HepG2 (cell line): ENCODE results near the gene DPEP2NB. TPM values are rescaled to one million over a fixed set of nuclear protein-coding genes. Genes with fewer than 3 reads are reported as not detected.

ENCODE experiments used
- ADNP ChIP-seq: sonication (generic); formaldehyde crosslinking; IDR thresholded peaks from 2 replicates; pipeline ENCODE4 v1.4.0; 2020; ENCODE audit warnings: missing genetic modification reagents
- ARNT2 ChIP-seq: sonication (generic); formaldehyde crosslinking; IDR thresholded peaks from 2 replicates; pipeline ENCODE4 v1.8.0; 2022; ENCODE audit warnings: mild to moderate bottlenecking, low read depth, missing genetic modification reagents, moderate library complexity
- BHLHE40 ChIP-seq: IDR thresholded peaks from 2 replicates; pipeline ENCODE4 v1.6.1; 2011; ENCODE audit warnings: low read length, improper control_type of control experiment
- CC2D1A ChIP-seq: sonication (generic); formaldehyde crosslinking; IDR thresholded peaks from 2 replicates; pipeline ENCODE4 v1.8.1; 2023; ENCODE audit warnings: mild to moderate bottlenecking, missing genetic modification reagents
- JUNB ChIP-seq: sonication (generic); formaldehyde crosslinking; IDR thresholded peaks from 2 replicates; pipeline ENCODE4 v1.8.0; 2022; ENCODE audit warnings: missing genetic modification reagents, mild to moderate bottlenecking, borderline replicate concordance
- KDM5A ChIP-seq: fragments of 200-600 bp; sonication (generic); IDR thresholded peaks from 2 replicates; pipeline ENCODE4 v1.7.0; 2018; ENCODE audit warnings: antibody characterized with exemption, mild to moderate bottlenecking, low read length, borderline replicate concordance
- MED8 ChIP-seq: sonication (generic); formaldehyde crosslinking; IDR thresholded peaks from 2 replicates; pipeline ENCODE4 v1.8.1; 2023; ENCODE audit warnings: mild to moderate bottlenecking, missing genetic modification reagents; ENCODE audit not compliant: insufficient replicate concordance
- RCOR2 ChIP-seq: IDR thresholded peaks from 2 replicates; pipeline ENCODE4 v1.6.1; 2016; ENCODE audit warnings: missing biosample characterization, missing genetic modification reagents
- ZBTB1 ChIP-seq: sonication (generic); formaldehyde crosslinking; IDR thresholded peaks from 2 replicates; pipeline ENCODE4 v1.4.0; 2020; ENCODE audit warnings: missing genetic modification reagents, borderline replicate concordance
- ZEB1 ChIP-seq: IDR thresholded peaks from 2 replicates; pipeline ENCODE4 v1.6.1; 2012; ENCODE audit warnings: mild to moderate bottlenecking, low read depth, inconsistent platforms; ENCODE audit not compliant: insufficient replicate concordance
- ZNF317 ChIP-seq: sonication (generic); formaldehyde crosslinking; IDR thresholded peaks from 2 replicates; pipeline ENCODE4 v1.5.0; 2020; ENCODE audit warnings: mild to moderate bottlenecking, missing genetic modification reagents
- ZNF564 ChIP-seq: sonication (generic); formaldehyde crosslinking; IDR thresholded peaks from 2 replicates; pipeline ENCODE4 v1.8.1; 2023; ENCODE audit warnings: mild to moderate bottlenecking, missing genetic modification reagents
- ZNF572 ChIP-seq: sonication (generic); formaldehyde crosslinking; IDR thresholded peaks from 2 replicates; pipeline ENCODE4 v1.5.1; 2020; ENCODE audit warnings: mild to moderate bottlenecking, missing genetic modification reagents
- ZNF709 ChIP-seq: sonication (generic); formaldehyde crosslinking; IDR thresholded peaks from 2 replicates; pipeline ENCODE4 v1.5.0; 2020; ENCODE audit warnings: mild to moderate bottlenecking, missing genetic modification reagents
- polyA plus RNA-seq, 8 experiments: library from polyadenylated mRNA; depleted of rRNA in 3 of 8; stranded (reverse) in 7 of 8; unstranded in 1 of 8; fragments of >200 nt; fragmentation: Illumina TruSeq in 4 of 8; extraction: Trizol in 4 of 8; gene quantifications; 2 replicates each; pipeline versions ENCODE4 v1.2.1 to v1.2.3, GENCODE V29; 2011 to 2016; ENCODE audit warnings: low read depth in 4 of 8, missing spikeins in 1 of 8, mixed read lengths in 1 of 8; ENCODE audit not compliant: insufficient read depth in 1 of 8
- total RNA-seq, 5 experiments: library from RNA; depleted of rRNA; stranded (reverse); fragments of >200 nt; fragmentation: Illumina TruSeq; extraction: Trizol; gene quantifications; 2 replicates each; pipeline ENCODE4 v1.2.3, GENCODE V29; 2016; ENCODE audit warnings: low read depth in 1 of 5
- TF ChIP-seq, protein P1 (sequence below): sonication (generic); formaldehyde crosslinking; IDR thresholded peaks from 2 replicates; pipeline ENCODE4 v1.4.0; 2020; ENCODE audit warnings: missing genetic modification reagents, borderline replicate concordance
- TF ChIP-seq, protein P2 (sequence below): sonication (generic); formaldehyde crosslinking; IDR thresholded peaks from 2 replicates; pipeline ENCODE4 v1.5.0; 2020; ENCODE audit warnings: missing genetic modification reagents, mild to moderate bottlenecking, borderline replicate concordance
- TF ChIP-seq, protein P3 (sequence below): fragments of 450-650 bp; IDR thresholded peaks from 2 replicates; pipeline ENCODE4 v1.6.1; 2017
- TF ChIP-seq, protein P4 (sequence below): sonication (generic); formaldehyde crosslinking; IDR thresholded peaks from 2 replicates; pipeline ENCODE4 v1.5.0; 2020; ENCODE audit warnings: missing genetic modification reagents

DPEP2NB gene
- total and polyA plus RNA-seq, 2 of the 13 experiments (the other 11 are each of a cell fraction or from before 2014, with no cell fraction given), result not detected

DNA sequence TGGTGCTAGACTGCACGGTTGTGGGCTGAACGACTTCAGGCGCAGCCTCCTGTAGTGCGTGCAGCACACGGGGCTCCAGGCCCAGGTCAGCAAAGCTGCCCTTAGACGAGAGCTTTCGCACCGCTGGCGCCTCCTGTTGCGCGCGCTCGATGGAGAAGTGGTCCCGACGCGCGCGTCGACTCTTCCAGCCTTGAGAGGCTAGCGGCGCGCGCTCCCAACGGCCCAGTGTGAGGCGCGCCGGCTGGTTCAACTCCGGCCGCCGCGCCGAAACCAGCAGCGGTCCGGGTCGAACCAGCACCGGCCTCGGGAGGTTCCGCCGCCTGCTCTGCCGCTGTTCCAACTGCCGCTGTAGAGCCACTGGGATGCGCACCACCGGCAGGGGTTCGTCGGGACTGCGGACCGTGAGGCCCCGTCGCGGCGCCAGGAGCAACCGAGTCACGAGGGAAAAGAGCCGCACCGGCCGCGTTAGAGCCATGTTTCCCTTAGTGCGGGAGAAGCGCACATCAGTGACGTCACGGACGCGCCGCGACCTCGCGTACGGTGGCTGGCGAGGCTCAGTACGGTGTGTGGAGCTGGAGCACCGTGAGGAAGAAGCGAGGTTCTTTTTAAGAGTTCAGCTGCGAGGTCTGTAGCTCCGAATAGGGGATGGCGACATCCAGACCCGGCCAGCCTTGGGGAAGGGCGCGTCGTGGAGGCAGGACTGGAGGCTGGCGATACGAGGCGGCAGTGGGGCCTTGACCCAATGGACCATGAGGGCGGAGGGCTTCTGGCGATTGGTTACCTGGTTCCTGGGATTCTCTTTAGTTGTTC lies 7.2 kb upstream of the DPEP2NB start, which contains the start of the genes DDX28 and DUS2 (continued):
- TF ChIP-seq ZNF564 (CRISPR knock-in tag) (peak; percentile 91; the same call in 1 of the 2 replicates), ARNT2 (CRISPR knock-in tag) (no peak), ADNP (CRISPR knock-in tag) (no peak; the same call in 1 of the 2 replicates), MED8 (CRISPR knock-in tag) (no peak), ZNF317 (CRISPR knock-in tag) (peak; percentile 70; the same call in 1 of the 2 replicates), CC2D1A (CRISPR knock-in tag) (no peak), KDM5A (peak; percentile 100), ZNF572 (CRISPR knock-in tag) (peak; percentile 84; the same call in 1 of the 2 replicates), BHLHE40 (0 out of 2 replicates have a peak, but pooled peaks have one; percentile 25), RCOR2 (CRISPR knock-in tag) (no peak; the same call in 1 of the 2 replicates), ZBTB1 (CRISPR knock-in tag) (no peak), ZEB1 (no peak), ZNF709 (CRISPR knock-in tag) (peak; percentile 82; the same call in 1 of the 2 replicates), JUNB (no peak)
- TF ChIP-seq, protein P1, sequence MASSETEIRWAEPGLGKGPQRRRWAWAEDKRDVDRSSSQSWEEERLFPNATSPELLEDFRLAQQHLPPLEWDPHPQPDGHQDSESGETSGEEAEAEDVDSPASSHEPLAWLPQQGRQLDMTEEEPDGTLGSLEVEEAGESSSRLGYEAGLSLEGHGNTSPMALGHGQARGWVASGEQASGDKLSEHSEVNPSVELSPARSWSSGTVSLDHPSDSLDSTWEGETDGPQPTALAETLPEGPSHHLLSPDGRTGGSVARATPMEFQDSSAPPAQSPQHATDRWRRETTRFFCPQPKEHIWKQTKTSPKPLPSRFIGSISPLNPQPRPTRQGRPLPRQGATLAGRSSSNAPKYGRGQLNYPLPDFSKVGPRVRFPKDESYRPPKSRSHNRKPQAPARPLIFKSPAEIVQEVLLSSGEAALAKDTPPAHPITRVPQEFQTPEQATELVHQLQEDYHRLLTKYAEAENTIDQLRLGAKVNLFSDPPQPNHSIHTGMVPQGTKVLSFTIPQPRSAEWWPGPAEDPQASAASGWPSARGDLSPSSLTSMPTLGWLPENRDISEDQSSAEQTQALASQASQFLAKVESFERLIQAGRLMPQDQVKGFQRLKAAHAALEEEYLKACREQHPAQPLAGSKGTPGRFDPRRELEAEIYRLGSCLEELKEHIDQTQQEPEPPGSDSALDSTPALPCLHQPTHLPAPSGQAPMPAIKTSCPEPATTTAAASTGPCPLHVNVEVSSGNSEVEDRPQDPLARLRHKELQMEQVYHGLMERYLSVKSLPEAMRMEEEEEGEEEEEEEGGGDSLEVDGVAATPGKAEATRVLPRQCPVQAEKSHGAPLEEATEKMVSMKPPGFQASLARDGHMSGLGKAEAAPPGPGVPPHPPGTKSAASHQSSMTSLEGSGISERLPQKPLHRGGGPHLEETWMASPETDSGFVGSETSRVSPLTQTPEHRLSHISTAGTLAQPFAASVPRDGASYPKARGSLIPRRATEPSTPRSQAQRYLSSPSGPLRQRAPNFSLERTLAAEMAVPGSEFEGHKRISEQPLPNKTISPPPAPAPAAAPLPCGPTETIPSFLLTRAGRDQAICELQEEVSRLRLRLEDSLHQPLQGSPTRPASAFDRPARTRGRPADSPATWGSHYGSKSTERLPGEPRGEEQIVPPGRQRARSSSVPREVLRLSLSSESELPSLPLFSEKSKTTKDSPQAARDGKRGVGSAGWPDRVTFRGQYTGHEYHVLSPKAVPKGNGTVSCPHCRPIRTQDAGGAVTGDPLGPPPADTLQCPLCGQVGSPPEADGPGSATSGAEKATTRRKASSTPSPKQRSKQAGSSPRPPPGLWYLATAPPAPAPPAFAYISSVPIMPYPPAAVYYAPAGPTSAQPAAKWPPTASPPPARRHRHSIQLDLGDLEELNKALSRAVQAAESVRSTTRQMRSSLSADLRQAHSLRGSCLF (CRISPR knock-in tag), result peak; percentile 89
- TF ChIP-seq, protein P2, sequence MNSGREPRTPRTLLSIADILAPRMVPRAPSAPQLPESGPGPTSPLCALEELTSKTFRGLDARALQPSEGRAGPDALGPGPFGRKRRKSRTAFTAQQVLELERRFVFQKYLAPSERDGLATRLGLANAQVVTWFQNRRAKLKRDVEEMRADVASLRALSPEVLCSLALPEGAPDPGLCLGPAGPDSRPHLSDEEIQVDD (CRISPR knock-in tag), result peak; percentile 66; the same call in 1 of the 2 replicates
- TF ChIP-seq, protein P3, sequence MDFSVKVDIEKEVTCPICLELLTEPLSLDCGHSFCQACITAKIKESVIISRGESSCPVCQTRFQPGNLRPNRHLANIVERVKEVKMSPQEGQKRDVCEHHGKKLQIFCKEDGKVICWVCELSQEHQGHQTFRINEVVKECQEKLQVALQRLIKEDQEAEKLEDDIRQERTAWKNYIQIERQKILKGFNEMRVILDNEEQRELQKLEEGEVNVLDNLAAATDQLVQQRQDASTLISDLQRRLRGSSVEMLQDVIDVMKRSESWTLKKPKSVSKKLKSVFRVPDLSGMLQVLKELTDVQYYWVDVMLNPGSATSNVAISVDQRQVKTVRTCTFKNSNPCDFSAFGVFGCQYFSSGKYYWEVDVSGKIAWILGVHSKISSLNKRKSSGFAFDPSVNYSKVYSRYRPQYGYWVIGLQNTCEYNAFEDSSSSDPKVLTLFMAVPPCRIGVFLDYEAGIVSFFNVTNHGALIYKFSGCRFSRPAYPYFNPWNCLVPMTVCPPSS, result no peak
- TF ChIP-seq, protein P4, sequence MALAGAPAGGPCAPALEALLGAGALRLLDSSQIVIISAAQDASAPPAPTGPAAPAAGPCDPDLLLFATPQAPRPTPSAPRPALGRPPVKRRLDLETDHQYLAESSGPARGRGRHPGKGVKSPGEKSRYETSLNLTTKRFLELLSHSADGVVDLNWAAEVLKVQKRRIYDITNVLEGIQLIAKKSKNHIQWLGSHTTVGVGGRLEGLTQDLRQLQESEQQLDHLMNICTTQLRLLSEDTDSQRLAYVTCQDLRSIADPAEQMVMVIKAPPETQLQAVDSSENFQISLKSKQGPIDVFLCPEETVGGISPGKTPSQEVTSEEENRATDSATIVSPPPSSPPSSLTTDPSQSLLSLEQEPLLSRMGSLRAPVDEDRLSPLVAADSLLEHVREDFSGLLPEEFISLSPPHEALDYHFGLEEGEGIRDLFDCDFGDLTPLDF (CRISPR knock-in tag), result peak; percentile 83; the same call in 1 of the 2 replicates
